ENCODE measurements around the gene PTTG1IP.

Gene PTTG1IP

GRCh38 chr21:44878053-44878982, 4.8 kb upstream of the PTTG1IP start:
- TF ChIP-seq CTCF (IDR thresholded peaks at IDR 0.05): no peak

GRCh38 chr21:44876849-44877575, 3.5 kb upstream of the PTTG1IP start:
- TF ChIP-seq CTCF (IDR thresholded peaks at IDR 0.05): no peak

- TF ChIP-seq CTCF (IDR thresholded peaks at IDR 0.05): no peak
These were observed 1.8 kb upstream of the PTTG1IP start for GRCh38 chr21:44875316-44875700.

- no peak for TF ChIP-seq CTCF (IDR thresholded peaks at IDR 0.05)
These were observed 1.2 kb upstream of the PTTG1IP start for GRCh38 chr21:44874497-44875315.

- TF ChIP-seq CTCF (IDR thresholded peaks at IDR 0.05): no peak
These were observed 678 bp upstream of the PTTG1IP start for GRCh38 chr21:44874240-44874496.

GRCh38 chr21:44872649-44873355, 688 bp downstream of the PTTG1IP start:
- TF ChIP-seq CTCF (IDR thresholded peaks at IDR 0.05): no peak

- TF ChIP-seq CTCF (IDR thresholded peaks at IDR 0.05): no peak
These were observed 1.2 kb downstream of the PTTG1IP start for GRCh38 chr21:44872323-44872648.
